A673 (cell line): ENCODE results near the gene TCEA2. TPM values are rescaled to one million over a fixed set of nuclear protein-coding genes. Genes with fewer than 3 reads are reported as not detected.

Experiments used
- BruUV-seq: library from RNA; stranded (reverse); fragments of 400-500 nt; replicated peaks from 2 replicates; lab custom pipeline; 2021; lab: Mats Ljungman, UMichigan
- CTCF ChIA-PET: fragments of 300-600 bp; sonication (Branson Sonifier 250); formaldehyde crosslinking; loops from one replicate; lab custom pipeline; 2022; ENCODE audit warnings: antibody characterized with exemption; lab: Charles Lee
- POLR2A ChIA-PET: fragments of 300-600 bp; sonication (Branson Sonifier 250); formaldehyde crosslinking; loops from one replicate; lab custom pipeline; 2022; ENCODE audit warnings: antibody characterized with exemption; ENCODE audit not compliant: low non-redundant PET; lab: Charles Lee
- DNase-seq: peaks from one replicate; pipeline ENCODE4 v3.0.0-alpha.2; 2015; ENCODE audit warnings: low spot score
- H3K27ac ChIP-seq: fragments of 200-600 bp; sonication (generic); 2 replicates; pipeline ENCODE4 v1.5.1; 2016; ENCODE audit warnings: mixed run types, low read depth, mild to moderate bottlenecking, mixed read lengths, antibody characterized with exemption, low read length; ENCODE audit not compliant: poor library complexity, severe bottlenecking
- H3K27me3 ChIP-seq: fragments of 200-600 bp; sonication (generic); replicated peaks from 2 replicates; pipeline ENCODE4 v1.6.1; 2017; ENCODE audit warnings: mixed run types, low read depth, mild to moderate bottlenecking, mixed read lengths, antibody characterized with exemption, low read length; ENCODE audit not compliant: insufficient read depth, poor library complexity
- H3K36me3 ChIP-seq: fragments of 200-600 bp; sonication (generic); 2 replicates; pipeline ENCODE4 v1.6.1; 2016; ENCODE audit warnings: mixed run types, mild to moderate bottlenecking, mixed read lengths, antibody characterized with exemption, low read length; ENCODE audit not compliant: insufficient read depth, poor library complexity, severe bottlenecking
- H3K4me1 ChIP-seq: fragments of 200-600 bp; sonication (generic); 2 replicates; pipeline ENCODE4 v1.6.1; 2017; ENCODE audit warnings: mixed run types, mild to moderate bottlenecking, mixed read lengths, antibody characterized with exemption, low read length; ENCODE audit not compliant: insufficient read depth, poor library complexity, severe bottlenecking
- H3K4me3 ChIP-seq: fragments of 200-600 bp; sonication (generic); 2 replicates; pipeline ENCODE4 v1.5.1; 2016; ENCODE audit warnings: low read depth, mixed run types, mild to moderate bottlenecking, mixed read lengths, low read length; ENCODE audit not compliant: poor library complexity, severe bottlenecking
- H3K9me3 ChIP-seq: fragments of 200-600 bp; sonication (generic); 2 replicates; pipeline ENCODE4 v1.6.1; 2016; ENCODE audit warnings: mixed run types, low read depth, mild to moderate bottlenecking, mixed read lengths, antibody characterized with exemption, low read length; ENCODE audit not compliant: poor library complexity, severe bottlenecking
- CTCF ChIP-seq: fragments of 300-800, 200-600 bp; sonication (generic); conservative IDR thresholded peaks from 2 replicates; pipeline ENCODE4 v1.5.1; 2017; ENCODE audit warnings: low read depth, mild to moderate bottlenecking, antibody characterized with exemption, low read length, moderate library complexity, mixed read lengths
- EZH2 ChIP-seq: fragments of 200-600 bp; sonication (generic); IDR thresholded peaks from 2 replicates; pipeline ENCODE4 v1.6.1; 2017; ENCODE audit warnings: borderline replicate concordance, low read depth, mild to moderate bottlenecking, mixed read lengths, antibody characterized with exemption, low read length; ENCODE audit not compliant: poor library complexity, severe bottlenecking
- intact Hi-C: fragments of 100-400 bp; cut with micrococcal nuclease; formaldehyde crosslinking; loops from one replicate; pipeline ENCODE4 v1.10.0; 2022; ENCODE audit not compliant: unreplicated experiment
- total RNA-seq: library from RNA; stranded (reverse); gene quantifications from 2 replicates; pipeline ENCODE4 v1.2.3, GENCODE V29; 2021

TCEA2 gene
- total RNA-seq, 1 experiment from 2014 or later = 35.0 TPM

GRCh38 chr20:64113444-64113775, 50.4 kb downstream of the TCEA2 start:
- H3K27me3 ChIP-seq = no peaks in the 10 kb centered on the region
- no TSS peak for BruUV-seq
- no peak overlapping the region for H3K27ac ChIP-seq
- ChIA-PET POLR2A (no interaction called here), CTCF (no interaction called here)
- no peaks in the 10 kb centered on the region for H3K9me3 ChIP-seq
- intact Hi-C loops = no loop called here
- TF ChIP-seq CTCF (no peak), EZH2 (no peak)
- no peaks in the 10 kb centered on the region for H3K4me1 ChIP-seq
- no peak for DNase-seq
- no peak overlapping the region for H3K4me3 ChIP-seq
- H3K36me3 ChIP-seq = no peaks in the 10 kb centered on the region

DNA sequence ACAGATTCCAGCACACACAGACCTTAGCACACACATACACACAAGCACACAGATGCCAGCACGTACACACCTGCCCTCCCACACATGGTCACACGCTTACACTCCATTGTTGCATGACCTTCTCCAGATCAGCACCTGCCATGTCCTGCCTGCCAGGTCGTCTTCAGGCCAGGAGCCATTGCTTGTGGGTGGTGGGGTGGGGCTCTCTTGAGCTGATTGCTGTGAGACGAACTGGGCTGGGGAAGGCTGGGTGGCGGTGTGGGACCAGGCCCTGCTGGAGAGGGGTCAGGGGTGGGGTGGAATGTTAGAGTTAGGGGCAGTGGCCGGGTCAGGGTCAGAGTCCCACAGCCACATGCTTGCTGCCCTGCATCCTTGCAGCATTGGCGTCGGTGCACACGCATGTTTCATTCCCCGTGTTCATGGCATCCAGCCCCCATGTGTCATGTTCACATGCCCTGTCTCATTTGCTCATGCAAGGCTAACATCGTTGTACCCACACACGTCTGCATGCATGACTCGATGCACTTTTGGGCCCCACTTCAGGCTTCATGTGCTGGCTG, 50.9 kb downstream of the TCEA2 start:
- Histone ChIP-seq H3K9me3 (no peaks in the 10 kb centered on the region), H3K36me3 (no peaks in the 10 kb centered on the region), H3K27me3 (no peaks in the 10 kb centered on the region), H3K4me3 (no peak overlapping the region), H3K27ac (no peak overlapping the region), H3K4me1 (no peaks in the 10 kb centered on the region)
- intact Hi-C loops = no loop called here
- BruUV-seq = no TSS peak
- POLR2A ChIA-PET = no interaction called here
- DNase-seq = no peak
- CTCF ChIA-PET = no interaction called here
- TF ChIP-seq CTCF (no peak), EZH2 (no peak)

DNA sequence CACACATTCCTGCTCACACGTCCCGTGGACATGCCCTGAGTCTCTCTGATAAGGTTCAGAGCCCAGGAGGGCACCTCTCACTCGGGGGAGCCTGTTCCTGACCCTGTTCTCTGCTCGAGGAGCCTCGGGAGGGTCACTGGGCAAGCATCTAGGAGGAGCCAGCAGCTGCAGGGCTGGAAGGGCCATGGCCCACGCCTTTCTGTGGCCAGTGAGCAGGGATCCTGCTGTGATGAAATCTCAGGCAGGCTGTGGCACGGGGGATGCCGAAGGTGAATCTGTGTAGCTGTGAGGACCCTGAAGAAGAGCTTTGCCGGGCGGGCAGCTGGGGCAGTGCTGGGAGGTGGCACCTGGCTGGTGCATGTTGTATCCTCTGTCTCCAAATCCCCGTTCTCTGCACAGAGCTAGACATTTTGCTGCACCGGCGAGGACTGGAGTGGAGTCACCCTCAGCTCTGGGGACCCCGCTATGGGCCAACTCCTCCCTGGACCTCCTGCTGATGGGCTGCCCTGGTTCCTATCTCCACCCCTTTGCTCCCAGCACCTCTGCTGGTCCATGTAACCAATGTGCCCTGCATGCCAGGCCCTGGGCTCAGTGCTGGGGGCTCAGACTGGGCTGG, 51.5 kb downstream of the TCEA2 start:
- Histone ChIP-seq H3K4me1 (no peaks in the 10 kb centered on the region), H3K27ac (no peak overlapping the region), H3K9me3 (no peaks in the 10 kb centered on the region), H3K27me3 (no peaks in the 10 kb centered on the region), H3K4me3 (no peak overlapping the region), H3K36me3 (no peaks in the 10 kb centered on the region)
- intact Hi-C loops = no loop called here
- no peak for TF ChIP-seq CTCF
- TF ChIP-seq EZH2 = no peak
- BruUV-seq = no TSS peak
- CTCF ChIA-PET = no interaction called here
- no peak for DNase-seq
- POLR2A ChIA-PET = no interaction called here
